HG03558 (cell line): ENCODE results near the gene NOX5.
"Not testable (repeated sequence)": the region's sequence is repeated elsewhere in the genome, so short reads cannot be mapped to it uniquely, and the experiment has no call there.

Source experiments
- ATAC-seq: cut with Tn5 transposase; IDR thresholded peaks from one replicate; pipeline ENCODE4 v1.9.1; 2021; ENCODE audit warnings: moderate number of reproducible peaks; ENCODE audit not compliant: unreplicated experiment; ENCODE audit errors: extremely low read depth

Gene NOX5, protein sequence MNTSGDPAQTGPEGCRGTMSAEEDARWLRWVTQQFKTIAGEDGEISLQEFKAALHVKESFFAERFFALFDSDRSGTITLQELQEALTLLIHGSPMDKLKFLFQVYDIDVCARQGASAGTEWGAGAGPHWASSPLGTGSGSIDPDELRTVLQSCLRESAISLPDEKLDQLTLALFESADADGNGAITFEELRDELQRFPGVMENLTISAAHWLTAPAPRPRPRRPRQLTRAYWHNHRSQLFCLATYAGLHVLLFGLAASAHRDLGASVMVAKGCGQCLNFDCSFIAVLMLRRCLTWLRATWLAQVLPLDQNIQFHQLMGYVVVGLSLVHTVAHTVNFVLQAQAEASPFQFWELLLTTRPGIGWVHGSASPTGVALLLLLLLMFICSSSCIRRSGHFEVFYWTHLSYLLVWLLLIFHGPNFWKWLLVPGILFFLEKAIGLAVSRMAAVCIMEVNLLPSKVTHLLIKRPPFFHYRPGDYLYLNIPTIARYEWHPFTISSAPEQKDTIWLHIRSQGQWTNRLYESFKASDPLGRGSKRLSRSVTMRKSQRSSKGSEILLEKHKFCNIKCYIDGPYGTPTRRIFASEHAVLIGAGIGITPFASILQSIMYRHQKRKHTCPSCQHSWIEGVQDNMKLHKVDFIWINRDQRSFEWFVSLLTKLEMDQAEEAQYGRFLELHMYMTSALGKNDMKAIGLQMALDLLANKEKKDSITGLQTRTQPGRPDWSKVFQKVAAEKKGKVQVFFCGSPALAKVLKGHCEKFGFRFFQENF

DNA sequence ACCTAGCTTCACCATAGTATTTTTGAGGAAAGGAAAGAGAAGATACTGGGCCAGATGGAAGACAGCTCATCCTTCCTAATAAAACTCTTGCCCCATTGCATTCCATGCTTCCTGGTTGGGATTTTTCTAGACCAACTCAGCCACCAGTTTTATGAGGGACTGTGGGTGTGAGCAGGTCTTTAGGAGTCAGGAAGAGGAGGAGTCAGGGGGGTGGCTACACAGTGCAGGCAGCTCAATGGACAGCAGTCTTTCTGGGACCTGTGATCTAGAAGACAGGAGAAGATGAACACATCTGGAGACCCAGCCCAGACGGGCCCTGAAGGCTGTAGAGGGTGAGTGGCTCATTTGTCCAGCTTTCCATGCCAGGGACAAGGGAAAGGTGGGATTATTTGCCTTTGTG is at the start of gene NOX5:
TSS of gene NOX5 (plus strand) at position 242 of the 400 bp plus-strand sequence. CDS start at position 283, 41 bp downstream.
- ATAC-seq, result no peak

DNA sequence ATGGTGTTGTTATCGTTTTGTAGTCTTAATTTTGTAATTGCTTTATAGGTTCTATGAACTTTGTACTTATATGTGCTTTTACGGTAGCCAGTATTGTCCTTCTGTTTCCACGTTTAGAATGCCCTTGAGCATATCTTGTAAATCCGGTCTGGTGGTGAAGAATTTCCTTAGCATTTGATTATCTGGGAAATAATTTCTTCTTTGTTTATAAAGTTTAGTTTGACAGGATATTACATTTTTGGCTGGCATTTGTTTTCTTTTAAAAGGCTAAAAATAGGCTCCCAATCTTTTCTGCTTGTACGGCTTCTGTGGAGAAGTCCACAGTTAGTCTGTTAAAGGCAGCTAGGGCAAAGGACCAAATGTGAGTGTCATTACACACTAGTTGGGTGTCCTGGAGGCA is 47.5 kb upstream of the NOX5 start:
- ATAC-seq, result no peak

DNA sequence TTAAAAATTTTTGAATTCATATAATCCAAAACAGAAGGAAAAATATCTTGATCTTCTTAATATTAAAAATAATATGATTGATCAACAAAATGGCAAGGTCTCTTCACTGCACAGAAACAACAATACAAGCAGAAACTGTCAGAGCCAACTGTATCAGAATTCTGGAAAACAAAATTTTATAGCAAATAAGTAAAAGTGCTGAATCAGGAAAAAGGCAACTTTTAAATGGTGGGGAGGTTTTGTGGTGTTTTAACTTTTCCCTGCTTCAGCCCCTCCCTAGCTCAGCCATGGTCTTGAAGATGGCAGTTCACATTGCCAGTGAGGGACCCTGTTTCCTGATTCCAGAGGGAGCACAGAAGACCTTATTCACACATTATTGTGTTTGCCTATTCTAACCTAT is 46.5 kb upstream of the NOX5 start:
- ATAC-seq, result no peak

DNA sequence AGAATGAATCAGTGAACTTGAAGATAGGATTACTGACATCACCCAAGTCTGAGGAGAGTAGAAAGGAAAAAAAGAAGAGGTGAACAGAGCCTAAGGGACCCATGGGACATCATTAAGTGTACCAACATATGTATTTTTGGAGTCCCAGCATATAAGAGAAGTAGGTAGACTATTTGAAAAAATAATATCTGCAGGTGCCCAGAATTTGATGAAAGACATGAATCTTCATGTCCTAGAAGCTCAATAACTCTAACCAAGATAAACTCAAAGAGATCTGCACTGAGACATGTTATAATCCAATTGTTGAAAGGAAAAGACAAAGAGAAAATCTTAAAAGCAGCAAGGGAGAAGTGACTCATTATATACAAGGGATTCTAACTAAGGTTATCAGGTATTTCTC is 45.2 kb upstream of the NOX5 start:
- ATAC-seq, result no peak

DNA sequence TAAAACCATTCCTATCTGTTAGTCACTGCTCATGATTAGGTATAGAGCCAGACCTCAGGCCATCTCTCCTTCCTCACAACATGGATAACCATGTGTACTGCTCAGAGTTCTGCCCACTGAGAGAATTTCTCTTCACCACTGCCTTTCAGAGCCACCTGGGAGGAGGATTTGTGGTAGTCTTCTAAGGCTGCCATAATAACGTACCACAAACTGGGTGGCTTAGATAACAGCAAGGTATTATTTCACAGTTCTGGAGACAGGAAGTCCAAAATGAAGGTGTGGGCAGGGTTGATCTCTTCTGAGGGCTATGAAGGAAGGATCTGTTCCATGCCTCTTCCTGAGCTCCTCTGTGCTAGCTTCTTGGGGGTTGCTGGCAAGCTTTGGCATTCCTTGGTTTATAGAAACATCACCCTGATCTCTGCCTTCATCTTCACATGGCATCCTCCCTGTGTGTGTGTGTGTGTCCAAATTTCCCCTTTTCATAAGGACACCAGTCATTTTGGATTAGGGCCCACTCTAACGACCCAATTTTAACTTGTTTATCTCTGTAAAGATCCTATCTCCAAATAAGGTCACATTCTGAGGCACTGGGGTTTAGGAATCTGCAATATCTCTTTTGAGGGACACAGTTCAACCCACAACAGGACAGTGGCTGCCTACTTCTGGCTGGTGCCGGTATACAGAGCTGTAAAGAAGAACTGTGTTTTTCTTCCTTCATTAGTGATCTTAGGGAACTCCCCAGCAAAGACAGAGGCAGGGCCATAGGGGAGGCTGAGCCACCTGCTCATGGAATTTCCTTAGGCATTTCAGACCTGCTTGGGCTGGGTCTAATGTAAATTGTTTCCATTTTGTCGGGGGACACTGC is 42.1 kb upstream of the NOX5 start:
- ATAC-seq, result no peak

DNA sequence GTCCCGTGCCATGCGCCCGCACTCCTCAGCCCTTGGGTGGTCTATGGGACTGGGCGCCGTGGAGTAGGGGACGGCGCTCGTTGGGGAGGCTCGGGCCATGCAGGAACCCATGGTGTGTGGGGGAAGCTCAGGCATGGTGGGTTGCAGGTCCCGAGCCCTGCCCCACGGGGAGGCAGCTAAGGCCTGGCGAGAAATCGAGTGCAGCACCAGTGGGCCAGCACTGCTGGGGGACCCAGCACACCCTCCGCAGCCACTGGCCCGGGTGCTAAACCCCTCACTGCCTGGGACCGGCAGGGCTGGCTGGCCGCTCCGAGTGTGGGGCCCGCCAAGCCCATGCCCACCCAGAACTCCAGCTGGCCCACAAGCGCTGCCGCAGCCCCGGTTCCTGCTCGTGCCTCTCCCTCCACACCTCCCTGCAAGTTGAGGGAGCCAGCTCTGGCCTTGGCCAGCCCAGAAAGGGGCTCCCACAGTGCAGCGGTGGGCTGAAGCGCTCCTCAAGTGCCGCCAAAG is 38.8 kb upstream of the NOX5 start:
- ATAC-seq, result not testable (repeated sequence)

DNA sequence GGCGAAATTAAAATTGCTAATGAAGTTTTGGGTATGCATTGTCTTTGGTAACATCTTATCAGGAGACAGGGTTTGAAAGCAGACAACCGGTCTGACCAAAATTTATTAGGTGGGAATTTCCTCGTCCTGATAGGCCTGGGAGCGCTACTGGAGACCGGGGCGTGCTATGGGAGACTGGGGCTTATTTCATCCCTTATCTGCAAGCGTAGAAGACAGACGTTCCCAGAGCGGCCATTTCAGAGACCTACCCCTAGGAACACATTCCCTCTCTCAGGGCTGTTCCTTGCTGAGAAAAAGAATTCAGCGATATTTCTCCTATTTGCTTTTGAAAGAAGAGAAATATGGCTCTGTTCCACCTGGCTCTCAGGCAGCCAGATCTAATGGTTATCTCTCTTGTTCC is 37.1 kb upstream of the NOX5 start:
- ATAC-seq, result not testable (repeated sequence)

DNA sequence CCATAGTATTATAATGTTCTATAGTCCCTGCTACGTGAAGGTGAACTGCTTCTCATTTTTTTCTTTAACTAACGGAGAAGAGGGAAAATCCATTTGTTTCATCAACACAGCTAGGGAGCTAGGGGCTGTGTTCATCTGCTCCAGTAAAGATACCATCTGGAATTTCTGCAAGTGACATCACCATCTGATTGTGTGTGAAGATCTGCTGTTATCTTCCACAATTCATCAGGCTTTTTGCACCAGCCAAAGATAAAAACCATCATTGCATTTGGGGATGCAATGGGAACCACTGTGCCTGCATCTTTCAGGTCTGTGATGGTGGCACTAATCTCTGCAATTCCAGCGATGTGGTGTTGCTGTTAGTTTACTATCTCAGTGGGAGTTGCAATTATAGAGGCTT is 35.5 kb upstream of the NOX5 start:
- no peak for ATAC-seq

DNA sequence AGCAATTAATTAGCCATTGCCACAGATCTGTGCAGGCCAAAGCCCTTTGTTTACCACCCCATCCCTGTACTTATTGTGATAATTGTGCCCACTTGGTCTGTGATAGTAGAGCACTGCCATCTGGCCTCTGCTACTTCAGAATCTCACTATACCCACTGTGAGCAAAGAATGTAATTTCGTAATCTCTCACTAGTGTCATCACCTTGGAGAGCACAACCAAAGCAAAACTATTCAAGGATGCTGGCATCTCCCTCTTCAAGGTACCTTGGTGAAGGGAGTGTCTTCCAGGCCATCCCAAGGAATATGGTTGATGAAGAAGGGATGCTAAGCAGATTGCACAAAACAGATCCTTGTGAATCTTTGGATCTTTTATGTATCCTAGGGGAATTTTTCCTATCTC is 34.7 kb upstream of the NOX5 start:
- ATAC-seq, result no peak

DNA sequence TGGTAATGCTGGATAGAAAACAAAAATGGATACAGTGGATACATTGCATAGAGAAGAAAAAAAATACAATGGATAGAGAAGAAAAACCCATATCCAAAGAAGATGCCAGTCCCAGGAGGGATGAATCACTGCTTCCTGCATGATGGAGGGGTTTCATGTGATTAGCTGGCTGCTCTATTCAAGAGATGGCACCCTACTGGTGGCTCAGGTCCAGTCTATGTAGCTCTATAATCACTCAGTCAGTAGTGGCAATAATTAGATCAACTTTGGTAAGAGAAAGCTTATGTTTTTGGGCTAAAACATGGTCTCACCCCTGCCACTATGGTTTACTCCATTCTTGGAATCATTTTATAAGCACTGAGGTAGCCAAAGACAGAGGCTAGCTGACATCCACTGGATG is 33.7 kb upstream of the NOX5 start:
- ATAC-seq, result no peak

DNA sequence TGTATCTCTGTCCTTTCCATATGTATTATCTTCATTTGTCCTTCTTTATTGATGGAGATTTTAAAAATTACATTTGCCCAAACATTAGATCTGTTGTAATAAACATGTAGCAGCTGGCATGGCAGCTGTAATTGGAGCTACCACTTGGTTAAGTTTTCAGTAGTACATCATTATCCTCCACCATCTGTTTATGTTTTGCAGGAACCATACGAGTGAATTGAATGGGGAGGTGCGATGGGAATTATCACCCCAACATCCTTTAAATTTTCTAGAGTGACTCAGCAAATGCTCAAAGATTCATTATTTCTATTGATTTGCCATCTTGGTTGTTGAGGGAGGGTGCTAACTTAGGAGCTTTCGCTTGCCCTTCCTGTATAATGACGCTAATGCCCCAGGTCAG is 32.6 kb upstream of the NOX5 start:
- no peak for ATAC-seq

DNA sequence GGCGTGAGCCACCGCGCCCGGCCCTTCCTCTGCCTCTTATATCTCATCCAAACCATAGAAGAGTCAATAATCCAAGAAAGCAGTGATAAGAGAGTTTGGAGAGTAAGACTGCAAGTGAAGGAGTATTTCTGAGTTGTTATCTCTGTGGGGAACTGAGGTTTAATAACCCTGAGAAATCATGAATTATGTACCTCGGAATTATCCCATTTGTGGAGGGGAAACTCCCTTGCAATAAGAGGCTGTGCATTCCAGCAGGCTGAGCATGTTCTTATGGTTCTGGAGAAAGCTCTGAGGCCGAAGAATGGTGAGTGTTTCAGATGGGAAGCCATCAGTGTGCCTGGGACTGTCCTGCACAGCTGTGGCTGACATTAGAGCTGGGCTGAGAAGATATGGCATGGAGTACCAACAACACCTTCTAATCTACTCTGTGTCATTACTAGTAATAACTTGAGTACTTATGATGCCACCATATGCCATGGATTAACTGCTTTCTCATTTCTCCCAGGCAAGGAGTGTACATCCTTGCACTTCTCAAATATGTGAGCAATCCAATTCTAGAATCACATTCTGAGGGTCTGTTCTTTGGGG is 31.4 kb upstream of the NOX5 start:
- ATAC-seq, result no peak

DNA sequence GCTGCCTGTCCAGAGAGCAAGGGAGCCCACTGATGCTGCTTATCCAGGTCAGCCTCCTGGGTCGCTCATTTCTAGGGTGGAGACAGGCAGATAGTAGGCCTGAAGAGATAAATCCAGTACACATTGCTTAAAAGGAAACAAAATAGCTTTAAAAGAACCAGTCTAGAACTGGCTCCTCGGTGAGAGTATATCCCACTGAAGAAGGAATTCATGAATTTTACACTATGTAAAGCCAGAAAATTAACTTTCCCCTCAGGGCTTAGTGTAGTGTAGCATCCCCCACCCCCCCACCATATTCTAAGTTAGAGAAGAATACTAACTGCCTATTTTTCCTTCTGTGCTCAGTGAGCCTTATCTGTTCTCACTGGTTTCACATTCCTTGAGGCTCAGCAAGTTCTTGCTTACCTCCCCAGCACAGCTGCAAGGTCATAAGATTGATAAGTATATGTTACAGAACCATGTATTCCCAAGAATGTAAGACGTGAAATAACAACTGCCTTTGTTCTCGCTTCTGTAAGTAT is 30.5 kb upstream of the NOX5 start:
- ATAC-seq, result no peak

DNA sequence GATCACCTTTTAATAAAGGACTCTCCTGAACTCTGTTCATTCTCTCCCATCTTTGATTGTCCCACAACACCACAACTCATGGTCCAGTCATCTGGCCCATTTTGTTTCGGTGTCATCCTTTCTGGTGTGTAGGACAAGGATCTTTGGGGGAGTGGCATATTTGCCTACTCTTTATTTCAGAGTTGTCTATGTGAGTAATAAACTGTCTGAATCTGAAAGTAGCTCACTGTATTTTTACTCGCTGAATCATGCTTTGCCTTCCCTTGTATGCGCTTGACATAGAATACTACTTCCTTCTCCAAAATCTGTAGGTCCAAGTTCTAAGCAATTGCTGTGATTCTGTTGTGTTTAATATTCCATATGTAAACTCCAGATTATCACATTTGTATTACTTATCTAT is 29.9 kb upstream of the NOX5 start:
- no peak for ATAC-seq

DNA sequence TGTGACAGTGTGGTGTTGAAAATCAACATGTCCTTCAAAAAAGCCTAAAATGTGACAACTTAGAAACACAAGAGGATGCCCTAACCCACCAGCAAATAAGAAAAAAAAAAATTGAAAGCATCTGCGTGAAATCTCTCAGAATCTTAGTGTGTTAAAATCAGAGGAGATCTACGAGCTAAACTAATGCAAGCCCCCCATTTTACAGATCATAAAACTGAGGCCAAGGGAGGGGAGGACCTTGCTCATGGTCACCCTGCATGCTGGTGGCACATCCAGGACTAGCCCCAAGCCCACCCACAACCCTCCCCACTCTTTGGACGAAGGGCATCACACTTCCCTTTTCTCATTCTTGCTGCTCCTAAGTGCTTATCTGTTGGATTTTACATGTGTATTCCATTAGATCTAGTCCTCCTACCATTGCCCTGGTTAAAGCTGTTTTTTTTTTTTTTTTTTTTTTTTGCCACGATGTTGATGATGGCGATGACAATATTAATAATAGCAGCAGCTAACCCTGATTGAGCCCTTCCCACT is 29.1 kb upstream of the NOX5 start:
- no peak for ATAC-seq

DNA sequence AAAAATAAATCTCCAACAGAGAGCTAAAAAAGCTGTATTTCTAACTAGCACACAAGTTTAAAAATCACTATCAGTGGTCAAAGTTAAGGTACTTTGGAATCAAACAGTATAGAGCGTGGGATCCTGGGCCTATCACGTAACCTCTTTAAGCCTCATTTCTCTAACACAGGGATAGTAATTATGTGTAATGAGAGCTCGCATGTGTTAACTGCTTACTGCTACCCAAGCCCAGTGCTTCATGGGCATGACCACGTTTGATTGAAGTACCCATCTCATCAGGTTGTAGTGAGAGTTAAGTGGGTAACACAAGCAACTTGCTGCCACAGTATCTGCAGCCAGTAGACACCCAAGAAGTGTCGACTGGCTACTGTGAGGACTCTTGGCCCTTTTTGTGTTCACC is 28.2 kb upstream of the NOX5 start:
- no peak for ATAC-seq

DNA sequence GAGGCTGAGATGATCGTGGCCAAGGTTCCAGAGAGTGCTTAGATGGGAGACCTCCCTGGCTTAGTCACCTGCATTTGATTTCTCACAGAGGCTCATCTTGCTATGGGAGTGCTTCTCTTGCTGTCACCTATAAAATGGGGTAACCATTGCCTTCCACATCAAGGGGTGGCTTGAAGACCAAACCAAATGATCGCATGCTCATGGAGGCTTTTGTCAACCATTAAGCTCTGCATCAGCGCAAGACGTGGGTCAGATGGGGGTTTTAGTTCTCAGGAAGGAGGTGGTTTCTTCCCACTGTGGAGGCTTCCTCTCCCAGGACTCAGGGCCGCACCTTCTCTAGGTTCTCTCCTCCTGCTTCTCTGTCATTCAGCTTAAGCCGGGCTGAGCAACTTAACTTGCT is 27.4 kb upstream of the NOX5 start:
- ATAC-seq, result no peak

DNA sequence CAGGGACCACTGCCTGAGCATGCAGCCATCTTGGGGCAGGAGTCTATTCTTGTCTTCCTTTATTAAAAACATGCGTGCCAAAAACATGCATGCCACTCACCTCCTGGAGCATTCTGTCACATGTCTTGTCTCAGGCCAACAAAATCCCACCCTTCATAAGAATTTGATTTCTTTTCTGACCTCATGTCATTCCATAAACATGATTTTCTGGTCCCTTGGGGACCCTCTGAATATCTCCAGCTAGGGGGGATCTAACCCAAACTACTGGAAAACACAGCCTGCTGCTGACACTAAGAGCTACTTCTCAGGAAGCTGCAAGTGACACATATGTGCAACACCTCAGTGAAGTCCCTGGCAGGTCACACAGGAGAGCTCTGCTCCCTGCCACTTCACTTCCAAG is 26.8 kb upstream of the NOX5 start:
- no peak for ATAC-seq

DNA sequence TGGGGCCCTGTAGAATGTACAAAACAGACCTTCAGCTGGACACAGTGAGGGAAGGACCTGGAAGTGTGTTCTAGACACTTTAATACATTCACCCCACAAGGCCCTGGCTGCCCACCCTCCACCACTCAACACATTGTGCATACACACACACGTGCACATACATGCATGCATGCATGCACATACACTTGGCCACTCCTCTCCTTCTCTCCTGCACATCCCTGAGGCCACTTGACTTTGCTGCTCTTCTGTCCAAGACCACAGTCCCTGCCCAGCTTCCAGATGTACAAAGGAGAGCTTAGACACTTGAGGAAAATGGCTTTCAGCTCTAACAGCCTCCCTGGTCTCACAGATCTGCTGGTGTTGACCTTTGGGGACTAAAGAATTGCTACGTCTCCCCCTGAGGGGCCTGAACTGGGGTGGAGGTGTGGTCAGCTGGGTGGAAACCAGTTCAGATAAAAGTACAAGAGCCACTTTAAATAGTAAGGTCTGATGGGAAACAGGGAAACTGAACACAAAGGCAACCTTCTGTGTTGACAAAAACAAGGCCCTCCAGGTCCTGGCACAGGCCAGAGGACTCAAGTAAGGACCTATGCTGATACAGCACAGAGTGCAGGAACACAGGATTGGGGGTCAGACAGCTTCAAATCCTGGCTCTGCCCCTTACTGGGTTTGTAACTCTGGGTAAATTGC is 24.8 kb upstream of the NOX5 start:
- no peak for ATAC-seq
